ENCODE measurements around the gene ZDHHC8.

Gene ZDHHC8

GRCh38 chr22:20130319-20130718 lies 1.3 kb upstream of the ZDHHC8 start:
- DNase-seq, result no peak

GRCh38 chr22:20130731-20131596 lies 640 bp upstream of the ZDHHC8 start:
- peak; percentile 50 for DNase-seq

- DNase-seq, result no peak
These were observed 468 bp downstream of the ZDHHC8 start for GRCh38 chr22:20131859-20132685.

GRCh38 chr22:20132686-20133246 lies 1.2 kb downstream of the ZDHHC8 start:
- no peak for DNase-seq

GRCh38 chr22:20133930-20134549 lies 2.4 kb downstream of the ZDHHC8 start:
- no peak for DNase-seq

- no peak for DNase-seq
These were observed 3.7 kb downstream of the ZDHHC8 start for GRCh38 chr22:20135265-20135664.

- DNase-seq, result no peak
These were observed 4.4 kb downstream of the ZDHHC8 start for GRCh38 chr22:20135806-20136602.

- no peak for DNase-seq
These were observed 4.9 kb downstream of the ZDHHC8 start for GRCh38 chr22:20136603-20136873.

- DNase-seq, result no peak
These were observed 5.5 kb downstream of the ZDHHC8 start for GRCh38 chr22:20137113-20137512.

GRCh38 chr22:20137671-20138416 lies 6.2 kb downstream of the ZDHHC8 start:
- no peak for DNase-seq

- no peak for DNase-seq
These were observed 6.8 kb downstream of the ZDHHC8 start for GRCh38 chr22:20138417-20138738.

GRCh38 chr22:20138868-20139267 lies 7.3 kb downstream of the ZDHHC8 start:
- DNase-seq, result no peak

GRCh38 chr22:20139391-20140106 lies 7.9 kb downstream of the ZDHHC8 start:
- no peak for DNase-seq

- DNase-seq, result no peak
These were observed 8.5 kb downstream of the ZDHHC8 start for GRCh38 chr22:20140107-20140445.

- no peak for DNase-seq
These were observed 8.9 kb downstream of the ZDHHC8 start for GRCh38 chr22:20140521-20140964.

- DNase-seq, result no peak
These were observed 9.8 kb downstream of the ZDHHC8 start for GRCh38 chr22:20141186-20142077.

GRCh38 chr22:20142711-20143621 lies 11.4 kb downstream of the ZDHHC8 start:
- DNase-seq, result no peak

GRCh38 chr22:20143883-20144665 lies 12.5 kb downstream of the ZDHHC8 start:
- DNase-seq, result no peak
